NCI-H524 treated with DMSO at 0.1 percent for 48 hours (cell line): ENCODE results near the gene FRMPD4.

ENCODE experiments used
- DNase-seq: peaks from one replicate; lab custom pipeline; 2025; lab: John Stamatoyannopoulos, UW

Gene FRMPD4

DNA sequence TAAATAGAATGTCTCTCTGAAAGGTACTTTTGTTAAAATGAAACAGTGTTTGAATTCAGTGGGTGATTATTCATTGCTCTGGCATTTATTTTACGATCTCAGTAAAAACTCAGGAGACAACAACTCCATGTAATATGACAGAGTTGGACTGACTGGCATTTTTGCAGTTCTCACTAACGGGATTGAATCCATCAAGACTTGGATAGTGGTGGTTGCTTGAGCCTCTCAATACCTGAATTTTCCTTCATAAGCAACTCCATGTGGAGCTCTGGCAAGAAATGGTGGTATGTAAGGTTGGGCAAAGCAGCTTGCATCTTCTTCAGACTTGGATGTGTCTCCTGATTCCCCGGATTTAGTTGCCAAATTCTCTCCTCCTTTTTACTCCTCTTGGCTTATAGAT lies 72.7 kb downstream of the FRMPD4 start:
- no peak for DNase-seq

DNA sequence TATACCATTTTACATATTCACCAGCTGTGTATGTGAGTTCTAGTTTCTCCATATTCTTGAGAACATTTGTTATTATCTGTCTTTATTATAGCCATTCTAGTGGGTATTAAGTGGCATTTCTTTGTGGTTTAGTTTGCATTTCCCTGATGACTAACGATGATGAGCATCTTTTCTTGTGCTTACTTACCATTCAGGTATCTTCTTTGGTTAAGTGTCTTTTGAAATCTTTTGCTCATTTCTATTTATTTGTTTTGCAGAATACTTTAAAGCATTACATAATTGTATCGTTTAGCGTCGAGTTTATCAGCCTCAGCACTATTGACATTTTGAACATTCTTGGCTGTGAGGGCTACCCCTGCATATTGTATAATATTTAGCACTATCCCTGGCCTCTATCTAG lies 85.4 kb downstream of the FRMPD4 start:
- no peak for DNase-seq

DNA sequence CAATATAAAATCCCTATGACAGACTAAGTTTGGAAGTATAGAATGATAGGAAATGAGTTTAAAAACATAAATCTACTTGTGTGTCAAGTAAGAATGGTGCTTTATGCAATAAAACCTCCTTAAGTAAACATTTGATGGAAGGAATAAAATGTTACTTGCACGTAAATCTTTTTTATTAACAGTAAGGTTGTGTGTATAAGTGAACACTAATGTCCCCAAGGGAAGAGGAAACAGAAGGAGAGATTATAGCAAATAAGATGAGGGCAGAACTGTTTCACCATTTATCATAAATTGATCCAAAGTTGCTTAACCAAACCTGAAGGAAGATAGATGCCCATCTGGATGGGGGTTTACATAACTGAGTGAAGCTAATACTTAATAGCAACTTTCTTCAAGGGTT lies 86.8 kb downstream of the FRMPD4 start:
- no peak for DNase-seq

DNA sequence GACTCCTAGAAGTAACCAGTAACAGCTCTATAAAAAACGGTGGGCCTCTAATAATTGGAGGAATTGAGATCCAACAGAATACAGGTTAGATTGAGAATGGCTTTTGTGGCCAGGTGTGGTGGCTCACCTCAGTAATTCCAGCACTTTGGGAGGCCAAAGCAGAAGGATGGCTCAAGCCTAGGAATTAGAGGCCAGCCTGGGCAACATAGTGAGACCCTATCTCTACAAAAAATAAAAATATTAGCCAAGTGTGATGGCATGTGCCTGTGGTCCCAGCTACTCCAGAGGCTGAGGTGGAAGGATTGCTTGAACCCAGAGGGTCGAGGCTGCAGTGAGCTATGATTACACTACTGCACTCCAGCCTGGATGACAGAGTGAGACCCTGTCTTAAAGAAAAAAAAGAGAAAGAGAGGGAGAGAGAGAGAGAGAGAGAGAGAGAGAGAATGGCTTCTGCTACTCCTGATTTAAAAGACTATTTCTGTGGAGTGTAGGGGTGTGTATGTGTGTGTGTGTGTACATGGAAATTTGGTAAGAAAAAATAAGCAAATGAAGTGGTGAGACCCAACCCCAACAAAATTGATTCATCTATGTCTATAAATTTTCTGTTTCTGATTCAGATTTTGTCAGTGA lies 89.3 kb downstream of the FRMPD4 start:
- DNase-seq = no peak

DNA sequence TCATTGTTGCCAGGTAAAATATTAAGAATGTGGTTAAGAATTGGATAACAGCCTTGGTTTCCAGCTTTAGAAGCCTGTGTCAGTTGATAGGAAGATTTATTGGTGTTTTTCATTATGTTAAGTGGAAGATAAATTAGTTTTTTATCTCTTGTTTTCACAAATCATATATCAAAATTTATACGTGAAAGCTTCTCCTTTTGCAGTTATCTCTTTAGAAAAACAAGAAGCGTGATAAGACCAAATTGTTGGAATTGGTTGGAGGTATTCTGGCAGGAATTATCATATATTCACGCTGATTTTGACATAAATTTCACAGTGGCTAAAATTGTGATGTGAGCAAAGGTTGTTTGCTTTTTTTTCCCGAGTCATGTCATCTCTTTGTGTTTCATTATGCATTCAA lies 90.6 kb downstream of the FRMPD4 start:
- no peak for DNase-seq

DNA sequence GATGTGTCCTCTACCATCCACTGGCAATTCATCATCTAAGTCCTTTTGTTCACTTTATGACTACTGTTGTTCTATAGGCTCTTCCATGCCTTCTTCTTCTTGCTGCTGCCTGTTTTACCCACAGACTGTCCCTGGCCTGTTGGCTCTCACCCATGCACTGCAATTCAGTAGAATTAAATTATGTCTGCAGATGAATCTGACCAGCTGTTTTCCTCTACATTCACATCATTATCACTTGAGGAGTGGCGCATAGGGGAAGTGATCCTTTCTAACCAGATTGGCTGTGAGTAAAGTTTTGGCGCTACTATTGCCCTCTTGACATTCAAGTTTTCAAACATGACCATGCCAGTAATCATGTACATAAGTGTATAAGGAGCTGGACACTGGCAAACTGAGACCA lies 91.7 kb downstream of the FRMPD4 start:
- peak; percentile 49 for DNase-seq

DNA sequence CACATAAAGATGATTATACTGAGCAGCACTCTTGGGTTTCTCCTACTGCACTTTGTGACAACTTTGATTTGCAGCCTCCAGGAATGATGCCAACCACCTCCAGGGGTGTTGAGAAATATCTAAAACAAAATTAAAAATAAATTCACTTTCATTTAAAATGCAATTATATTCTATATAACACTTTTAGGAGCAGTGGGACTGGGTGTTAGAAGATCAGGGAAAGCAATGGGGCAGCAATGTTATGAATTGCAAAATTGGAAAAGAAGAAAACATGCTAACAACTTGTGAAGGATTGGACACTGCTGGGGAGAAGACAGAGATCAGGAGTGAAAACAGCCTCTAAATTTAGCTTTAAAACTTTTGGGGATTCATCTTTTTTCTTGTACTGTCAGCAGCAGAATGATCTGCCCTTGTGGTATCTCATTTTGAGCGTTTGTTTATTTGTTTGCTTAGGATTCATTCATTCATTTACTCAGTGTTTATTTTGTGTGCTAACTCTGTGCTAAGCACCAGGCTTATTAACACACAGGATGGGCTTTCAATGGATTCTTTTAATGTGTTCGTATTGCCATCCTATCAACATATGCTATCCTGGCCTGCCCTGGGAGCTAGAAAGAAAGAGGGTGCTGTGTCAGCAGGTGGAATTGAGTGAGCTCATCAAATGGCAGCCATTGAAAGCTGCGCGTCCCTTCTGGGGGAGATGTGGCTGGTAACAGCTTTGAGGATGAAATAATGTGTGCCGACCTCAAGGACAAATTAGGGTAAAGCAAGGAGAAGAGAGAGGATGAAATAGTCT lies 96.5 kb downstream of the FRMPD4 start:
- DNase-seq = no peak

DNA sequence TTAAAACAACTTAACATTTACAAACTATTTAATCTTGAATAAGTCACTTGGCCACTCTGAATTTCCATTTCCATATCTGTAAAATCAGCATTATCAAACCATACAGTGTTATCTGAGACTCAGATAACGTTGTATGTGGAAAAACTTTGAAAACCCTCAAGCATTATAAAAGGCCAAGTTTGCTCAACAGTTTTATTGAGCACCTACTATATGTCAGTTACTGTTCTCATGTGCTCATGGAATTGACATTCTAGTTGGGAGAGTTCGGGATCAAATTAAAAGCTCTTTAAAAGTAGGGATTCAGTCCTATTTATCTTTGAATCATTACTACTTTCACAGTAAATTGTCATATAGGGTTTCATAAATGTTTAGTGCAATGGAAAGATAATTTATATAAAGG lies 97.9 kb downstream of the FRMPD4 start:
- no peak for DNase-seq

DNA sequence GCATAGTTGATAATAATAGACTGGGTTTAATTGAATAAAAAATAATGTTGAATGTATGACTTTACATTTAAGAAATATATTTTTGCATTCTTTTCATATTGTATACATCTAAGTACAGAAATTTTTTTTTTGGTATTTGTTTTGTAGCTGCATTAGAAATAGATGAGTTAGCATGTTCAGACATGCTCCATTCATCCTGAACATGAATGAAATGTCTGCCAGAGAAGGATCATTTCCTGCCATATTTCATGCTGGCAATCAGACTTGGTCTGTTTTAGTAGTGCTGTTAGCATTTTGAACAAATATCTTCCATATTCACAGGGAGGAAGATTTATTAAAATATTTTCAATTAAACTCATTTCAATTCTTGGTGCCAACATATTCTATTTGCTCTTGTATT lies 98.9 kb downstream of the FRMPD4 start:
- no peak for DNase-seq

DNA sequence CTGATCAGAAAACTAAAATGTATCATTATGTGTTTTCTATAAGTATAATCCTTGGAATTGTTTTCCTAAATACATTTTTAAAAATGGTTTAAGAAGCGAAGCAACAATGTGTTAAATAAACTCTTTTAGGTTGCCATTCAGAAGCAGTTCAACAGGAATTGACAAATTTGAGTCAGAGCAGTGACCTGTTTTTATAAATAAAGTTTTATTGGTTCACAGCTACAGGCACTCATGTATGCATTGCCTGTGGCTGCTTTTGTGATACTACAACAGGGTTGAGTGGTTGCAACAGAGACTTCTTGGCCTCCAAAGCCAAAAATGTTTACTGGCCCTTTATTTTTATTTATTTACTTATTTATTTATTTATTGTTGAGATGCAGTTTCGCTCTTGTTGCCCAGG lies 99.5 kb downstream of the FRMPD4 start:
- DNase-seq = no peak

DNA sequence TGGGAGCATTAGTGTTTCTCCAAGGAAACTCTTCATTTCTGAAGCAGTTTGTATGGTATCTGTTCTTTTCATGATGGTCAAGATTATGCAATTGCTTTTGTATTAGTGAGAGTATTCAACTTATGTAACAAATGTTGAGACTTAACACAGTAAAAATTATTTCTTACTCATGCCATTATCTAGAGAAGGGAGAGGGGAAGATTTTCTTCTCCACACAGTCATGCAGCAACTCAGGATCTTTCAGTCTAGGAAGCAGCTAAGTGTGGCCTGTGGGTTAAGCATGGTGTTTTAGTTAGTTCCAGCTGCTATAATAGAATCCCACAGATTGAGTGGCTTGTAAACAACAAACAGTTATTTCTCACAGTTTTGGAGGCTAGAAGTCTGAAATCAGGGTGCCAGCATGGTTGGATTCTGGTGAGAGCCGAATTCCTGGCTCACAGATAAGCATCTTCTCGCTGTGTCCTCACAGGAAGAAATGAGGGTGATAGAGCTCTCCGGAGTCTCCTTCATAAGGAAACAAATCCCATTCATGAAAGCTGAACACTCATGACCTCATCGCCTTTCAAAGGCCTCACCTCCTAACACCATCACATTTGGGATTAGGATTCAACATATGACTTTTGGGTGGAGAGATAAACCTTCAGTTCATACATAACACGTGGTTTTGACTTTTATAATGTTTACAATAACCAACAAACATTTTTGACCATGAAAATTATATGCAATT lies 101.2 kb downstream of the FRMPD4 start:
- DNase-seq = no peak

DNA sequence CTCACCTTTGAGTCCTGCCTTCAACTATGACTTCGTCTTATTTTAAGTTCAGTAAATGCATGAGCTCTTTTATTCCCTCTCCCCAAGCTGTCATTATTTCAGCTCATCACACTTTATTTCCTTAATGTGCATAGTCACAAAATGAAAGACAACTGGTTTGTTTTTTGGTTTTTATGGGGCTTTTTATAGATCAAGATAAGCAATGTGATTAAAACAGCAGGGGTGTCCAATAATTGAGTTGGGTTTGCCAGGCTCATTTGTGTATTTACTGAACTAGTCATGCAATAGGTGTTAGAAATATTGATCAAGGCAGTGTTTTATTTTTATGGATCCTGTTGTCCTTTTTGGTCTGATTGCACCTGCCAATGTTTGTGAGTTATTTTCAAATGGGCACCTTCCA lies 102.2 kb downstream of the FRMPD4 start:
- DNase-seq = no peak

DNA sequence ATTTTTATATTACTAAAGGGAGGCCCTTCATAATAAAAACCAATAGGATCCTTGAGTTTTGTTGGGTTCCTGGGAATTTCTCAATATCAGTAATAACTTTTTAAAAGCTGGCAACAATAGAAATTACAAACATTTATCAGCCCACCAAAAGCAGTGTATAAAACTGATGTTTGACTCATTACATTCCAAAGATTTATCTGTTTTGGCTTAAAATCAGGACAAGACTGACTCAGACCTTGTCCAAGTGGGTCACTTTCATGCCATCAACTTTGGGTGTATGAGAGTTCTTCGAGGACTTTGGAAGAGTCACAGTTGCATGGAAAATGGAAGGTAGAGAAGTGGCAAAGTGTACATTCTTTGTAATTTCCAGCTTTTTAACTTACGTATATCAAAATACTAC lies 102.8 kb downstream of the FRMPD4 start:
- DNase-seq = no peak

DNA sequence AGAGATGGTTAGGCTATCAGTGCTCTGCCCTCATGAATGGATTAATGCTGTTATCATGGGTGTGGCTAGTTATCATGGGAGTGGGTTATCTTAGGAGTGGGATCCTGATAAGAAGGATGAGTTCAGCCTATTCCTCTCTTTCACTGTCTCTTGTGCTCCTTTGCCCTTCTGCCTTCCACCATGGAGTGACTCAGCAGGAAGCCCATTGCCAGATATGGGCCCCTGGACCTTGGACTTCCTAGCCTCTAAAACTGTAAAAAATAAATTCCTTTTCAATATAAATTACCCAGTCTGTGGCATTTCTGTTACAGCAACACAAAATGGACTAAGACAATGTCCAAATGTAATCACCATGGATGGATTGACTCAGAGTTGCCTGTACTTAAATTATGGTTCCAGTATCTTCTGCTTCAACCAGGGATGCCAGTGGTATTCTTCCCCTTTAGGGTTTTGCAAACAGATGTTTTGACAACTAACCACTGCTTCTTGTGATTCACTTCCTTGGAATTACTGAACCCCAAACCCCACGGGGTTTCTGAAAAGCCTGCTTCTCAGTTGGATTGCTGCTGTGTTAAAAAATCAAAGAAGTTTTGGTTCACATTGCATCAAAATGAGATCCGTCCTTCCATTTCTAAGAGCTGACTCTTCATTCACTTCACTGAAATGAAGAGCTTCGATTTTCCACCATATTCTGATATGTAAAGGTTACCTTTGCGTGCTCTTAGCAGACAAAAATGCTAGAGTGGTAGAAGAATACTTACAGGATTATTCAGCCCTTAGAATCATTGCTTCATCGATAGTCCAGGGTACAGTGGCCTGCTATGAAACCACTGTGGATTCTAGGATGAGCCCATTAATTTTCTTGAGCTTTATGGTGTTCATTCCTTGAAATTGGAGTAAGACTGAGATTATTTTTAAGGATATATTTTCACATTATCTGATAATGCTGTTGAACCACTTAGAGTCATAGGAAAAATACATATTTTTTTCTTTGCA lies 107.7 kb downstream of the FRMPD4 start:
- DNase-seq = no peak

DNA sequence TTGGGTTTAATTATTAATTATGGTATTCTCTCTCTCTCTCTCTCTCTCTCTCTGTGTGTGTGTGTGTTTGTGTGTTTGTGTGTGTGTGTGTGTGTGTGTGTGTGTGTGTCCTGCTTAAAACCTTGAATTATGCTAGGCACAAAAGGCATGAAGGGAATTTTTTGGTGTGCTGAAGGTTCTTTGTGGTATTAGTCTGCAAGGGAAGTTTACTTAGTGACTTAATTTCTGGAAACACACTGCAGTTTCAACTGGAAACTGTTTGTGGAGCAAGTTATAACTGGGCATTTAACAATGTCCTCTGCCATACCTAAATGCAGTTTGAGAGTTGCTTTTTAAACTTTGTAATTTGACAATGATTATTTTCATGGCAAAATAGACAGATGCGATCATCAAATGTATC lies 111.7 kb downstream of the FRMPD4 start:
- no peak for DNase-seq

DNA sequence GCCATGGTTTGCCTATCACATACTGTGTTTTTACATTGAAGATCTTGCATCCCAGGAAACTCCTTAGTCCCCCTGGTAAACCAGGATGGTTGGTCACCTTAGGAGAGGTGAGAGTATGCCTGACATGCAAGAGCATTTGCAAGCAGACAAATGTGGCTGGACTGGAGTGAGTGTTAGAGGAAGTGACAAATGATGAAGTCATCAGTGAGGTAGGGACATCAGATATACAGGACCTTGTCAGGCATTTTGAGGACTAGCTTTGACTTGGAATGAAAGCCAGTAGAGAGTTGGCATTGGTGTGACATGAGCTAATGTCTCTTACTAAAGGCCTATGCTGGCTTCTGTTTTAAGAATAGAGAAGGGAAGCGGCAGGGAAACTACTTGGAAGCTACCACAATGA lies 124.9 kb downstream of the FRMPD4 start:
- DNase-seq = no peak

DNA sequence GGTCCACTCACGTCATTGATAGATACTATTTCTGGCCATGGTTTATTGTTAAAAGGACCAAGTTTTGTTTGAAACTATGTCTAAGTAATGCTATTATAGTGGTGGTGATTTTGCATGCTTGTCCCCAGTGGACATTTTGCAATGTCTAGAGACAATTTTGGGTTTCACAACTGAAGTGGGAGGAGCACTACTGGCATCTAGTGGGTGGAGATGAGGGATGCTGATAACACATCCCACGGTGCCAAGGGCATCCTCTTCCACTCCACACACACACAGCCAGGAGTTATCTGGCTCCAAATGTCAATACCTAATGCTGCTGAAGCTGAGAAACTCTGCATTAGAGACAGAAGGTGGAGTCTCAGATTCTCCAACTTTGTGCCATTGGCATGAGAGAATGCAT lies 131.2 kb downstream of the FRMPD4 start:
- peak; percentile 21 for DNase-seq

DNA sequence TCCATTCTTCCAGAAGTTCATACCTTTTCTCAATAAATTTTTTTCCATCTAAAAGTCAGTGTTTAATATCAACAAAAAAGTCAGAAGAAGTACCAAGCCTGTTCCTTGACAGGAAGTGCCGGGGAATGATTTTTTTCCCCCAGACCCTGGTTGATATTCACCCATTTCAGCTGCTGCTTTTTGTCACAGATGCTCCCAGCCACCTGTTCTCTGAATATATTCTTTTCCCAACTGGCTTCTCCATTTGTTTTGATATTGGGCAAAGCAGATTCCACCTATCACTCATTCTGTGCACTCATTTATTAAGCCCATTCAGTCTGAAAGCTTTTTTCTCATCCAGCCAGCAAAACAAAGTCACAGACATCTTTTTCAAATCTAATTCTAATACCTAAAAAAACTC lies 139.9 kb downstream of the FRMPD4 start:
- DNase-seq = no peak

DNA sequence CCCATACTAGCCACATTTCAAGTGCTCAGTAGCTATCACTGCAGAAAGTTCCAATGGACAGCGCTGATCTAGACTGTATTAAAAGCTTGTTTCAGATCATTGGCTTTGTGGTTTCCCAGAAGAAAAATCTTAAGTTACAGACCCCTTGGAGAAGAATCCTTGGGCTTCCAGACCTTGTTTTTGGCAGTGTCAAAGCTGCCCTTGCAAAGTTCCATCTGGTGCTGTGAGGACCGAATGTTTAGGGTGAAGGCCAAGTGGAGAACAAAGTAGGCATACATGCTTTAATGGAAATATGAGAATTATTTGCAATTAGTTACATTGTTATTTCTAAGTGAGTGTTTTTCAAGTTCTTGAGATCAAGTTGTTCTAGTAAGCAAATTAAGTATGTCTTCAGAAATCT lies 144.7 kb downstream of the FRMPD4 start:
- DNase-seq = no peak

DNA sequence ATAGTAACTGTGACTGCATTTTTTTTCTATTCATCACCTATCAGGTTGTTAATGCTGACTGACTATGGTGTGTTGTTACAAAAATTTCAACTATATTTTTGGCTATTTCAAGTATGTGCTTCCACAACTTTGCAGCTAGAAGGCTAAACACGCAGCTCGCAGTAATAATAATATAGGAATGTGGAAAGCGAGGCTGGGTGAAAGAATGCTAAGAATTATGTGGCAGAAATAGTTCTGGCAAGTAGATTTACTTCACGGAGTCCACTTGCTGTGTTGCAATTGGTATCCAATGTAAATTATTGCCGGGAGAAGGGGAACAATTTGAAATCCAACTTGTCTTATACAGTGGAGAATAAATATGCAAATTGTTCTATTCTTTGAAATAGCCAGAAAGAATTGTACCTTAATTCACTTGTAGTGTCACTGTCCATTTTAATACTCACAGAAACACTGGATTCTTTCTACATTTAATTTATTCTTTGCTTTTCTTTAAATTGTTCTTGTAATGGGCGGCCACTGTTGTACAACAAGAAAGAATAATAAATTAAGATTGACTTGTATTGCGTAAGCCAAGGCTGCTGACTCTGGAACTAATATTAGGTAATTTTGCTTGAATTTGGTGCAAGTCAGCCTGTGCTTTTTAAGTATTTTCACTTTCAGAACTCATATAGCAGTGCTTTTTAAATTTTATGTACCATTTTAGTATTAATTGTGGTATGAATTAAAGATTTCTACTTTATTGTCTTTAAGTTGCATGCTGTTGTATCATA lies 154.9 kb downstream of the FRMPD4 start:
- DNase-seq = no peak

DNA sequence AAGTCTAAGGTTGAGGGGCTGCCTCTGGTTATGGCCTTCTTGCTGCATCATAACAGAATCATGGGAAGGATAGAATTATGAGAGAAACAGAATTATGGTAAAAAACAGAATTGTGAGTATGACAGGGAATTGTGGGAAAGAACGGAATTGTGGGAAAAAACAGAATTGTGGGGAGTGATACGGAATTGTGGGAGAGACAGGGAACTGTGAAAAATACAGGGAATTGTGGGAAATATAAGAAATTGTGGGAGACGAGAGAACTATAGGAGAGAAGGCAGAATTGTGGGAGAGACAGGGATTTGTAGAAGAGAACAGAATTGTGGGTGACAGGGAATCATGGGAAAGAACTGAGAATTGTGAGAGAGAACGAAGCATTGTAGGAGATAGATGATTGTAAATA lies 159.1 kb downstream of the FRMPD4 start:
- DNase-seq = no peak
